Measurements from ENCODE around the gene MID2. TPM values are rescaled to one million over a fixed set of nuclear protein-coding genes. Genes with fewer than 3 reads are reported as not detected.
"Not testable (repeated sequence)": the region's sequence is repeated elsewhere in the genome, so short reads cannot be mapped to it uniquely, and the experiment has no call there.

Gene MID2, protein sequence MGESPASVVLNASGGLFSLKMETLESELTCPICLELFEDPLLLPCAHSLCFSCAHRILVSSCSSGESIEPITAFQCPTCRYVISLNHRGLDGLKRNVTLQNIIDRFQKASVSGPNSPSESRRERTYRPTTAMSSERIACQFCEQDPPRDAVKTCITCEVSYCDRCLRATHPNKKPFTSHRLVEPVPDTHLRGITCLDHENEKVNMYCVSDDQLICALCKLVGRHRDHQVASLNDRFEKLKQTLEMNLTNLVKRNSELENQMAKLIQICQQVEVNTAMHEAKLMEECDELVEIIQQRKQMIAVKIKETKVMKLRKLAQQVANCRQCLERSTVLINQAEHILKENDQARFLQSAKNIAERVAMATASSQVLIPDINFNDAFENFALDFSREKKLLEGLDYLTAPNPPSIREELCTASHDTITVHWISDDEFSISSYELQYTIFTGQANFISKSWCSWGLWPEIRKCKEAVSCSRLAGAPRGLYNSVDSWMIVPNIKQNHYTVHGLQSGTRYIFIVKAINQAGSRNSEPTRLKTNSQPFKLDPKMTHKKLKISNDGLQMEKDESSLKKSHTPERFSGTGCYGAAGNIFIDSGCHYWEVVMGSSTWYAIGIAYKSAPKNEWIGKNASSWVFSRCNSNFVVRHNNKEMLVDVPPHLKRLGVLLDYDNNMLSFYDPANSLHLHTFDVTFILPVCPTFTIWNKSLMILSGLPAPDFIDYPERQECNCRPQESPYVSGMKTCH
- 10 to 100 TPM; 10.9 to 11.8 (median 11.4) TPM for polyA plus RNA-seq (ENCODE audit: insufficient read length in 3 of 3)

DNA sequence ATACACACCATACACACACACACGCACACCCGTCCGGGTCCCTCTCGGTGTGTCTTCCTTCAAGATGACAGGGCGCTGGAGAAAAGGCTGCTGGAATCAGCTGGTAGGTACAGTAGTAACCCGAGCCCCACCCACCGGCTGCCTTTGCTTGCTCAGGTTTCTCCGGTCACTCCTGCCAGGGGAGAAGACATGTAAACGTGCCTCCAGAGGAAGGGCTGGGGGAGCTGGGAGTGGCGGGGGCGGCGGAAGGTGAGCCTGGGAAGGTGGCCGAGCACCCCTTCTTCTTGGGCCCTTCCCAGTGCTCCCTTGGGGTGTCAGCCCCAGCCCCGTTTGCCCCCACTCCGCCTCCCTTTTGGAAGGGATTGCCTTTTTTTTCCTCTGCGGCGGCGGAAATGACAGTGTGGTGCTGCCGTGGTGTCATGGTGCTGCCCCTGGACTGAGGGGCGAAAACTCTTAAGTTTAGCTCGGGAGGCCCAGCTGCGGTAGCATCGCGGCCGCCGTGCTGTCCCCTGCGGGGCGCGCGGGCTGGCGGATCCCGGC, at the start of gene MID2:
TSS of gene MID2 (plus strand) at position 169 of the 540 bp plus-strand sequence. CDS start 561 bp downstream, outside the sequence.
- DNase-seq (ENCODE audit: low read depth in 3 of 3, low spot score in 2 of 3), result peak in 1 of 3 donors; percentile 39

DNA sequence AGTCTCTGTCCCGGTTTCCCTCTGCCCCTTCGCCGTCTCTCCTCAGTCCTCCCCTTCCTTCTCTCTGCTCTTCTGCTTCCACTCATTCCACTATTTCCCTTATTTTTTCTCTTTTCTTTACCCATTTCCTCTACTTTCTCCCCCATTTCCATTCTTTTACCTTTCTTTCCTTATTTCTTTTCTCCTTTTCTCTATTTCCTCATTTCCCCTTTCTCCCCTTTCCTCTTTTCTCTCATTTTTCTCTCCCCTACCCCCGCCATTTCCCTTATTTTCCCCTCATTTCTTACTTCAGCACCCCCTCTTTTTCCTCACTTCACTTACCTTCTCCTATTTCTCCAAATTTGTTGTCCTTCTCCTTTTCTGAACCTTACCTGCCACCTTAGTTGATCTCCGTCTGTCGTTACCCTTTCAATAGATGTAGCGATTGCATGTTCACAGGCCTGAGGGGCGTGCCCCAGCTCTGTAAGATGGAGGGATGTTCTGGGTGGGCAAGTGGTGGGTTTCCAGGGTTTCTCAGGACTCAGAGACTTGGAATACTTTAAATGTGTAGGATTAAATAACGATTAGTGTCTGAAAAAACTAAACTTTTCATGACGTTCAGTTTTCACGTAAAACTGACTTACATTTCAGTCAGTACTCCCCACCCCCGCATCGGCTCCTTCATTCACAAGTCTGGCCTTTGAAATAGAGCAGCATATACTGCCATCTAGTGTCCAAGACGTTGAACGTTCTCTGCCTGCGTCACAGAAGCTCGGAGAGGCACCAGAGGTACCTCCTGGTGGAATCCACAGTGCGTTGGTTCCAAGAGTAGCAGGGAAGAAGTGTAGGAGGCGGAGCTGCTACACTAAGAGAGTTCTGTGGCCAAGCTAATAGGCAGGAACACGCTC, 48.8 kb upstream of the MID2 start:
- peak in 2 of 3 donors; percentile 72 to 74 for DNase-seq (ENCODE audit: low read depth in 3 of 3, low spot score in 2 of 3)

DNA sequence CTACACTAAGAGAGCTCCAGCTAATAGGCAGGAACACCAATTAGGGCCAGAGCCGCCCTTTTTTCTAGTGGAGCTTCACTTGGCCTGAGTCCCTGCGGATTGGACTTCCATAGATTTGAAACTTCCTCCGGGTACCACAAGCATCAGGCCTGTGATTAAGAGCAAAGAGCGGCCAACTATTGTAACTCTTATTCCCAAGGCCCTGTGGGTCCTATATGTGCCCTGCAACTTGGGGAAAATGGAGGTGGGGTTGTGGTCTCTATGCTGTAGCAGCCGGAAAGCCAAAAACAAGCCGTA, 48.2 kb upstream of the MID2 start, which contains the start of gene NCBP2L:
TSS of gene NCBP2L (plus strand) at position 198 of the 297 bp plus-strand sequence. CDS start 16,488 bp downstream, outside the sequence.
- no peak for DNase-seq (ENCODE audit: low read depth in 3 of 3, low spot score in 2 of 3)

DNA sequence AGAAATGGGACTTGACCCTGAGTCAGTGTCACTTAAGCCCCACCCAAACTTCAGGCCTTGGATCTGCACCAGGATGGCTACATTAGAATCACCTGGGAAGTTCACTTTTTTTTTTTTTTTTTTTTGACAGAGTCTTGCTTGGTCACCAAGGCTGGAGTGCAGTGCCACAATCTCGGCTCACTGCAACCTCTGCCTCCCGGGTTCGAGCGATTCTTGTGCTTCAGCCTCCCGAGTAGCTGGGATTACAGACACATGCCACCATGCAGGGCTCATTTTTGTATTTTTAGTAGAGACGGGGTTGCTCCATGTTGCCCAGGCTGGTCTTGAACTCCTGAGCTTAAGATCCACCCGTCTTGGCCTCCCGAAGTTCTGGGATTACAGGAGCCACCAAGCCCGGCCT, 45.1 kb upstream of the MID2 start:
- no peak for DNase-seq (ENCODE audit: low read depth in 3 of 3, low spot score in 2 of 3)

DNA sequence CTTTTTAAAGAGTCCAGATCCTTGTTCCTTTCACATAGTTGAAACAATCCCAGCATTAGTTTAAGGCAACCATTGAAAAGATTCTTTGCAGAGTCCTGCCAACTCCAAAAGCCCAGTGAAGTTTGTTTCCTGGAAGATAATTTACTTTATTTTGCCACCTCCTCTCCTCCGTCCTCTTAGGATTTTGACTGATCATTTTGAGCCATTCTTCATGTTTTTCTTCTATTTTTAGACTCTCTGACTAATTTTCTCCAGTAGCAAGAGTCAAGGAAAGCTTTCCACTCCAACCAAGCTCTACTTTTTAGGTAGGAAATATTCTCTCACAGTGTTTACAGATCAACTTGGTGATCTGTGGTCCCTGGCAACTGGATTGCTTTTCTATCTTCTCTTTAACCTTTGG, 37.8 kb upstream of the MID2 start:
- no peak for DNase-seq (ENCODE audit: low read depth in 3 of 3, low spot score in 2 of 3)

DNA sequence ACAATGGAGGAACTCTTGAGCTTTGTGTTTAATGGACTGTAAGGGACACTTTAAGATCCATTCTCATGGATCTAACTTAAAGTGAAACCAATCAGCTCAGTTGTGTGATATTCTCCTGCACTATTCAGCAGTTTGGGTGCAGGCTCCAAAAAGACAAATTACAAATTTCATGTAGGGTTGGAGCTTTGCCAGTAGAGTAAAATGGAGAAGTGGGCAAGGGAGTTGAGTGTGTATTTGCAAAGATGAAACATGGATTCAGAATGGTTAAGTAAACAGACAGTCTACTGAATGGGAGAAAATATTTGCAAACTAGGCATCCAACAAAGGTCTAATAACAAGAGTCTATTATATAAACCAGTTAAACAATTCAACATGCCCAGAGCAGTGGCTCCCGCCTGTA, 21.2 kb upstream of the MID2 start:
- DNase-seq (ENCODE audit: low read depth in 3 of 3, low spot score in 2 of 3), result no peak

DNA sequence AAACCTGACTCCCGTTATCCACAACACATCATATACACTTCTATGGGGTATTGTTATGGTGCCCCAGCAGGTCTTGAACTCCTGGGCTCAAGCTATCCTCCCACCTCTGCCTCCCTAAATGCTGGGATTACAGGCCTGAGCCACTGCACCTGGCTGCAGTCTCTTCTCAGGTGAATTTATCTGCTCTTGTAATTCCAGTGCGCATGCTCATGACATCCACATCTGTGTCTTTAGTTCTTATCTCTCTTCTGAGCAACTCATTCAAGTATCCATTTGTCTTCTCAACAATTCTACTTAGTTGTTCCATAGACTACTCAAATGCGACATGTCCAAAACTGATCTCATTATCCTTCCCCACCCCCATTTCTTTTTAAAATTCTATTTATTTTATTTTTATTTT, 20.5 kb upstream of the MID2 start:
- no peak for DNase-seq (ENCODE audit: low read depth in 3 of 3, low spot score in 2 of 3)

DNA sequence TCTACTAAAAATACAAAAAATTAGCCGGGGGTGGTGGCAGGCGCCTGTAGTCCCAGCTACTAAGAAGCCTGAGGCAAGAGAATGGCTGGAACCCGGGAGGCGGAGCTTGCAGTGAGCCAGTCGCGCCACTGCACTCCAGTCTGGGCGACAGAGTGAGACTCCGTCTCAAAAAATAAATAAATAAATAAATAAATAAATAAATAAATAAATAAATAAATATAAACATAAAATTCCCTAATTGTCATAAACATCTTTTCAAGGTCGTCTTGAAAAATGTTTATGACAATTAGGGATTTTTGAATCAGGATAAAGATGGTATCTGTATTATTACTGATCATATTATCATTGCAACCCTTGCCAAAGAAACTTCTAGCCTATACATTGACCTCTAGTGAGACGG, 15.6 kb upstream of the MID2 start:
- DNase-seq (ENCODE audit: low read depth in 3 of 3, low spot score in 2 of 3), result not testable (repeated sequence)

DNA sequence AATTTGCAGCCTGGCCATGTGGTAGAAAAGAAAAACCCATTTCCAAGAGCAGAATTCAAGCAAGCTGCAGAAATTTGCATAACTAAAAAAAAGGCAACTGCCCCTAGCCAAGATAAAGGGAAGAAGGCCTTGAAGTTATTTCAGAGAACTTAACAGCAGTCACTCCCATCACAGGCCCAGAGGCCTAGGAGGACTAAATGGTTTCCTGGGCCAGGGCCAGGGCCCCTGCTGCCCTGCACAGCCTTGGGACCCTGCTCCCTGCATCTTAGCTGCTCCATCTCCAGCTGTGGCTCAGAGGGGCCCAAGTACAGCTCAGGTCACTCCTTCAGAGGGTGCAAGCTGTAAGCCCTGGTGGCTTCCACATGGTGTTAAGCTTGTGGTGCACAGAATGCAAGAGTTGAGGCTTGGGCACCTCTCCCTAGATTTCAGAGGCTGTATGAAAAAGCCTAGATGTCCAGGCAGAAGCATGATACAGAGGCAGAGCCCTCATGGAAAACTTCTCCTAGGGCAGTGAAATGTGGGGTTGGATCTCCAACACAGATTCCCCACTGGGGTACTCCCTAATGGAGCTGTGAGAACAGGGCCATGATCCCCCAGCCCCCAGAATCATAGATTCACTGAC, 6.7 kb upstream of the MID2 start:
- no peak for DNase-seq (ENCODE audit: low read depth in 3 of 3, low spot score in 2 of 3)

DNA sequence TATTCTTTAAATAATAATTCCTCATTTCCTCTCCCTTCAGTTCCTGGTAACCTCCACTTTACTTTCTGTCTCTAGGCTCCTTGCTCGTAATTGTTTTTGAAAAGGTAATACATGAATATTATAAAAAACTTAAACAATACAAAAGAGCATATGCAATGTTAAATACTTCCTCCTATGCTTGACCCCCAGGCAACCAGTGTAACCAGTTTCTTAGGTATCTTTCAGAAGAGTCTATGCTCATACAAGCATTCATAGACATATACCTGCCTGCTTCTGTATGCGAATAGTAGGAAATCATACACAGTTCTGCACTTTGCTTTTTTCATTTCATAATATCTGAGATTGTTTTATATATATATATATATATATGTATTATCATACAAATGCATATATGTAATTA, 2.6 kb upstream of the MID2 start:
- DNase-seq (ENCODE audit: low read depth in 3 of 3, low spot score in 2 of 3), result no peak

DNA sequence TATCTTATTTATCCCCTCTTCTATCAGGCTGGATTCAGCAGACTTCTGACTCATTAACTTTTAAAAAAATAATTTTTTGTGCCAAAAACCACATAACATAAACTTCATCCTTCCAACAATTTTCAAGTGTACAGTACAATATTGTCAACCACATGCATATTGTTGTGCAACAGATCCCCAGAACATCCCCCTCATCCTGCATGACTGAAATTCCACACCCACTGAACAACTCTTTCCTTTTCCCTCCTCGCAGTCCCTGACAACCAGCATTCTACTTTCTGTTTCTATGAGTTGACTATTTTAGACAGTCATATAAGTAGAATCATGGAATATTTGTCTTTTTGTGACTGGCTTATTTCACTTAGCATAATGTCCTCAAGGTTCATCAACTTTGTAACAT, 2.2 kb upstream of the MID2 start:
- no peak for DNase-seq (ENCODE audit: low read depth in 3 of 3, low spot score in 2 of 3)

DNA sequence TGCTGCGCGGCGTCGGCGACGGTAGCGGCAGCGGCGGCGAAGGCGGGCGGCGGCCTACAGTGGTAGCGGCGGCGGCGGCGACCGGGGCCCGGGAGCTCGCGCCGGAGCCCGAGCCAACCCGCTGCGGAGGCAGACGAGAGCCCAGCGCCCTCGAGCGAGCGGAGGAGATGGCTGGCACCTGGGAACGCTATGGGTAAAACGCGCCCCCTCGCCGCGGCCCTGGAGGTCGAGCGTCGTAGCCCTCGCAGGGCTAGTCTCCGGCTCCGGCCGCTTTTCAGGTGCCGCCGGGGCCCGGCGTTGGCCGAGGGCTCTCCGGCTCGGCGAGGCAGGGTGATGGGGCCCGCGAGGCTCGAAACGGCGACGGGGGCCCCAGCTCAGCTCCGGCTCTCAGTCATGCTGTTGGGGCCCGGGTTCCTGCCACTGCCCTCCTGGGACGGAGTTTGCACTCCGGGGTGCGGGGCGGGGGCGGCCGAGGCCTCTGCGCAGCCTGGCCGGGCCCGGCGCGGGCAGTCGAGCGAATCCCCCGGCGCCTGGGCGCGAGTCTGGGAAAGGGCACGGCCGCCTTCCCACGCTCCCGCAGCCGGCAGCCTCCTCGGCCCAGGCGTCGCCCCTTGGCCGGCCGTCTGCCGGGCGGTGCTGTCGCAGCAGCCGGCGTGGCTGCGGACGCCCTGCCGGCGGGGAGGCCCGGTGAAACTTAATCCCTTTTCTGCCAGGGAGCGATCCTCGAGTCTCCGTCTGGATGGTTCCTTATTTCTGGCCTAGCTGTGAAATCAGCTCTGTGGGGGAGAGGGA, 768 bp downstream of the MID2 start:
- peak in 1 of 3 donors; percentile 23 for DNase-seq (ENCODE audit: low read depth in 3 of 3, low spot score in 2 of 3)

DNA sequence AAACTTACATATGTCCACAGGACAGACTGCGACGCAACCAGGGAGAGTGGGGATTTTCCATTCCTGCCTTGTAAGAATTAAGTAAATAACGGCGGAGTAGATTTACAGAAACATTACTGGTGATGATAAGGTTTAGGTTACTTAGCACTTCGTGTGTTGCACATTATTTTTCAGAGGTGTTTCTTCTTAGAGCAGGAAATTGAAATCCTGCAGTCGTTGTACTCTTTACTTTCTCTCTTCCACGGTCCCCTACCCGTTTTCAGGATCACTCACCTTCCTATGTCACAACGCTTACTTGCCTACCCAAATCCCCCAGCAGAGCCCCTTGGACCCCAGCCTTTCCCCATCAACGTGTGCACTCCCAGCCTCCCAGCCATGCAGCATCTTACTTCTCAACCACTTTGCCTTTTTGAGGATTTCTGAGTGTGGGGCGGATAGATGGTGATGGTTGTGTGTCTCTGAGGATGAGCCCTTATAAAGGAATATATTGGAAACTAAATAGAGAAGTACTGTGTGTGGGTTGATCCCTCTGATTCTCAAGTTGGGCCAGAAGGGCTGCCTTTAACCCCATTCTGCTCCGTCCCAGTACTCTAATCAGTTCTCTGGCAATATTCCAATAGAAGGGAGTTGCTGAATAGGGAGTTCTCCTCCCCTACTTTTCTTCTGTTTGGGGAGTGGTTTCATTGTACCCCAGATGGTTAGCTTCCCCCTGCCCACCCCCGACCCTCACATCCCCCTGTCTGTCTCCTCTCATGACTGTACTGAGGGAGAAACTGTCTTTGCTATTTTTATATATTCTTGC, 1.6 kb downstream of the MID2 start:
- no peak for DNase-seq (ENCODE audit: low read depth in 3 of 3, low spot score in 2 of 3)

DNA sequence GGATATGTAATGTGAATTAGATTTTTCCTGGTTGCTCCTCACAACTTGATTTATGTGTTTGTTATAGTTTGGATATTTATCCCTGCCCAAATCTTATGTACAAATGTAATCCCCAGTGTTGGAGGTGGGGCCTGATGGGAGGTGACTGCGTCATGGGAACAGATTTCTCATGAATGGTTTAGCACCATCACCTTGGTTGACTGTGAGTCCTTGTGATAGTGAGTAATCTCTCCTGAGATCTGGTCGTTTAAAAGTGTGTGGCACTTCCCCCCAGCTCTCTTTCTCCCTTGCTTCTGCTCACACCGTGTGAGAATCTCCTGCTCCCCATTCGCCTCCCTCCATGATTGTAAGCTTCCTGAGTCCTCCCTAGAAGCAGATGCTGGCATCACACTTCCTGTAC, 2.2 kb downstream of the MID2 start:
- DNase-seq (ENCODE audit: low read depth in 3 of 3, low spot score in 2 of 3), result no peak

DNA sequence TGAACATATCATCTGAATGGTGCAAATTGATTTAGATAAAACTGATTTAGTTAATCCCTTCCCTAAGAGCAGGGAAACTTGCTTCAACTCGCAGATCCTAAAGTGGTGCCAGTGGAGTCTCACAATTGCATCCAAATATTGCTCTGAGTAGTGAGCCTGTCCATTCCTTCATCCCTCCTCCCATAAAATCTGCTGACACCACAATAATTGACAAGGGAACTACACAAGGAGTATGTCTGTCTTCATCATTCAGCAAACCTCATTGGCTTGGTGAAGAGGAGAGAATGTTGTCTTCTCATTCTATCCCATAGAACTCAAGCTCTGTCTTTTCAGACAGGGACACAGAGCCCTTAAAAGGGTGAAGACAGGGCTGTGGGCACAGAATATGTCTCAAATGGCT, 4.2 kb downstream of the MID2 start:
- no peak for DNase-seq (ENCODE audit: low read depth in 3 of 3, low spot score in 2 of 3)

DNA sequence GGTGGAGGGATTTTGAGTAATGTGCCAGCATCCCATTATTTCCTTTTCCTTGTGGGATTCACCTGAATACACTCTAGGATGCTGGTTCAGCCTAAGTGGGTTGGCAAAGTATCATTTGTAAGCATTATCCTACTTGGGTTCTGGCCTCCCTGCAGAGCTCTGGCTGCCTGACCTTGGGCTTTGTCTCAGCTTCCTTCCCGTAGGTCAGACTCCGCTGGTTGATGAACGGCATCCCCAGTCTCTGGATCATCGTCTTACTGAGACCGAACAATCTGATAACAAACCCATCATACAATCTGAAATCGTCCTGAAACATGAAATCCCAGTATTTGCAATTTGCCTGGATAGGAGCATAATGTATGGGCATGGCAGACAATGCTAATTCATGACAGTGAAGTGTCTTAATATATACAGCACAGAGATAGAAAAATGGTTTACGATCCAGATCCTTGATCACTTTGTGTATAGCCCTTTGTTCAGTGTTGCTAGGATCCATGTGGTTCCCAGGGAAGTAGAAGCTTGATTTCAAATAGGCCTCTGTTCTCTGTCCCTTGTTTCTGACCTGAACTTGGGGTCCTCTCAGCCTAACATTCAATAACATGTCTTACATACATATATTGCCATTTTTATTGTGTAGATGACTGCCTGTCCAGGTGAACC, 5.5 kb downstream of the MID2 start:
- DNase-seq (ENCODE audit: low read depth in 3 of 3, low spot score in 2 of 3), result no peak

DNA sequence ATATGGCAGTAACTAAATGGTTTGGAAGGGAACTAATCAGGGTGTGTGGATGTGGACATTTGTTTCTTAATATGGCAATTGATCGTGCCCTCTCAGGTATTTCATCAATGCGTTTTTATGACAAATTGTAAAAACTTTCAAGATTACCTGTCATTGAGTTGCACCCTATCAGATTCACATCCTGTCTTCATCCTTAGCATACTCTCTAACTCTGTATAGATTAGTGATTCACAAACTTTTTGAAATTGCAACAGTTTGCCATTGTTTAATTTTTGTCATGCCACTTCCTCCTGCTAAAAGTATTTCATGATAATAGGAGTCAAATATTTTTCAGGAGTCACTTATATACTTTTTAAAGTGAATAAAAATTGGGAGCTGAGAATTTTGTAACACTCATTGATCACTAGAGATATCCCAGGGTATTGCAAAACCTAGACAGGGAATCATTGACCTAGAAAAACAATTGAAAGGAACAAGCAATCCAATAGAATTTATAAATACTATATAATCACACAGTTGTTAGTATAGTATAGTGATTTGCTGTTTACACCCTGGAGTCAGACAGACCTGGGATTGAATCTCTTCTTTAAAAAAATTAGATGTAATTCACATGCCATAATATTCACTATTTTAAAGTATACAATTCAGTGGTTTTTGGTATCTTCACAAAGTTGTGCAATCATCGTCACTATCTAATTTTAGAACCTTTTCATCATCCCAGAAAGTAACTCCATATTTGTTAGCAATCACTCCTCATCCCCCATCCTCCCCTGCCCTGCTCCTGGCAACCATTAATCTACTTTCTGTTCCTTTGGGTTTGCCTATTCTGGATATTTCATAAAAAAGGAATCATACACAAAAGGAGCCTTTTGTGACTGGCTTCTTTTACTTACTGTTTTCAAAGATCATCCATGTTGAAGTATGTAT, 8.9 kb downstream of the MID2 start:
- DNase-seq (ENCODE audit: low read depth in 3 of 3, low spot score in 2 of 3), result no peak
